OCI-M2 (cell line): ENCODE measurements around the gene TCP11X1.
"Not testable (repeated sequence)": the region's sequence is repeated elsewhere in the genome, so short reads cannot be mapped to it uniquely, and the experiment has no call there.

Experiments
- DNase-seq: peaks from one replicate; lab custom pipeline; 2025; ENCODE audit not compliant: unreplicated experiment; lab: John Stamatoyannopoulos, UW

Gene TCP11X1

DNA sequence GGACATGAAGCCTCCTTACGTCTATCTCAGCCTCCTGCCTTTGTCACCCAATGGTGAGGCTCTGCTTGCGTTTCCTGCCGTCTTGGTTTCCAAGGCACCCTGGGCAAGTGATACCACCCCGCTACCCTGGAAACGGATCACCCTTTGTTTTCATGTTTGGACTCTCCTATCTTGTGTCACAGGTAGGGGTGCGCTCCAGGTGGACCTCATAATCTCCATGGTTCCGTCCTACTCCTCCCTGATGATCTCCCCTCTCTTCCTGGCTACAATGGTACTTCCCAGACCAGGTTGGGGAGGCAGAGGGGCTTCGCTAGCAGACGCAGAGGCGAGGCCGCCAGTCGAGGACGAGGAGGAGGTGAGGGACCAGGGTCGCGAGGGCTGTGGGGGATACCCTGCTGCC is at the start of gene TCP11X1:
Gene TCP11X1 (plus strand): TSS at position 316 of the 400 bp plus-strand sequence.
- DNase-seq = not testable (repeated sequence)

DNA sequence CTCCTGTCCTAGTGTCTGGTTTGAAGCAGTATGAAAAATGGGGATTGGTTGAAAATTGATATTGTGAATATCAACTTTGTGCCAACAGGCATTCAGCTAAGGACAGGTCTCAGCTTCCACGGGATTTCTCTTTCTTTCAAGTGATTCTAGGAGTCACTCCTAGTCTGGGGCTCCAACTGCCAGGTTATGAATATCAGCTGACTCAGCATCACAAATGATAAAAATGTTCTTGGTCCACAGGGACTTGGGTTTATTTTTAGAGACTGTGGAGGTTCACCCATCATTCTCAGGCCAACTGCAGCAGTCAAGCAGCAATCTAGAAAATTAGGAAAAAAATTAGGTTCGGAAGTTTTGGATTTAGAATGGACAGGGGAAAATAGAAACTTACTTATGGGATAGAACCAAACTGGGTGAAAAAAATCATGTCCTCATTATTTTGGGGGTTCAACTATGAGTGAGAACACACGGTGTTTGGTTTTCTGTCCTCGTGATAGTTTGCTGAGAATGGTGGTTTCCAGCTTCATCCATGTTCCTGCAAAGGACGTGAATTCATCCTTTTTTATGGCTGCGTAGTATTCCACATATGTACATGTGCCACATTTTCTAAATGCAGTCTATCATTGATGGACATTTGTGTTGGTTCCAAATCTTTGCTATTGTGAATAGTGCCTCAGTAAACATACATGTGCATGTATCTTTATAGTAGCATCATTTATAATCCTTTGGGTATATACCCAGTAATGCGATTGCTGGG is 29.0 kb upstream of the TCP11X1 start:
- DNase-seq = no peak

DNA sequence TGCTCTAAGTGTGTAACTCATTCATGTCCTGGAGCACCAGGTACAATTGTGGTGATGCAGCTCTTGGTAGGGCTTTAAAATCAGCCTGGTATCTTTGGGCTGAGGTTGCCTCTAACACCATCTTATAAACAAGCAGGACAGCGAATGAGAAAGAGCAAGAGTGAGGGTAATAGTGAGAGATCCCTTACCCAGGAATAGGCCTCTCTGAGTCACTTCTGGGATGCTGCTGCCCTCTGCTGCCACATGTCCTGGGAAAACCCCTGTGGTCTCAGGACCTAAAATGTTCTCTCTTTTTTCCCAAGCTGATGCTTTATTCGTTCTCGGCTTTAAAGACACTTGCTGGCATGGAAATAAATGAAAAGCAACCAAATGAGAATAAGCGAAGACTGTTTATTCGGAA is 7.2 kb upstream of the TCP11X1 start:
- DNase-seq = not testable (repeated sequence)

DNA sequence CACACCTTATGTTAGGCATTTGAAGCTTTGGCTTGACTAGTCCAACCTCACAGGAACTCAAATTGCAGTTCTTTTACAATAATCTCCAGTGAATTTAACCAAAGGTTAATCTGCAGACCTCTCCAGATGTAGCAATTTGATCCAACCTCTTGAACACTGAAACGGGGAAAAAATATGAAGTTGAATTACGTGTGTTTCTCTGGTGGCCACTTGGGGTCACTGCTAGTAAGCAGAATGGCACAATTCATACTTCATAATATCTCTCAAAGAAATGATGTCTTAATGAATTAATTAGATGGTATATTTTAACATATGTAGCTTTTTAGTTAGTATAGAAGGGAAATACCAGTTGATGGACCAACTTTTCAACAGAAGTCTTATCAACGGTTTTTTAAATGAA is 1.4 kb downstream of the TCP11X1 start:
- not testable (repeated sequence) for DNase-seq

DNA sequence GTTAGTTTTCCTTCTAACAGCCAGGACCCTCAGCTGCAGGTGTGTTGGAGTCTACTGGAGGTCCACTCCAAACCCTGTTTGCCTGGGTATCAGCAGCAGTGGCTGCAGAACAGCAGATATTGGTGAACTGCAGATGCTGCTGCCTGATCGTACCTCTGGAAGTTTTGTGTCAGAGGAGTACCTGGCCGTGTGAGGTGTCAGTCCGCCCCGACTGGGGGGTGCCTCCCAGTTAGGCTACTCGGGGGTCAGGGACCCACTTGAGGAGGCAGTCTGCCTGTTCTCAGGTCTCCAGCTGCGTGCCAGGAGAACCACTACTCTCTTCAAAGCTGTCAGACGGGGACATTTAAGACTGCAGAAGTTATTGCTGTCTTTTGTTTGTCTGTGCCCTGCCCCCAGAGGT is 20.6 kb downstream of the TCP11X1 start:
- DNase-seq = not testable (repeated sequence)

DNA sequence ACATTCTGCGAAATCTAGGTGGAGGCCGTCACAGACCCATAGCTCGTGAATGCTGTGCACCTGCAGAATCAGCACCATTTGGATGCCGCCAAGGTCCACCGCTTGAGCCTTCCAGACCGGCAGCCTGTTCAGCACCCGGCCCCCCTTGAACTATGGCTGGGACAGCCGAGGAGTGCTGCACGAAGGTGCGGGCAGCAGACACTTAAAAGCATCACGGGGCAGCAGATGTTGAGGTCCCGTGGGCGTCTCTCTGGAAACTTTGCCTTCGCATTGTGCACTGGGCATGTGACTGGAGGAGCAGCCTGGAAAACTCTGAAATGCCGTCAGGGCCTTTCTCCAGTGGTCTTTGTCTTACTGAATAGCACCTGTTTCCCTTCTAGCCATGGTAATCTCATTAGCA is 25.2 kb downstream of the TCP11X1 start:
- not testable (repeated sequence) for DNase-seq

DNA sequence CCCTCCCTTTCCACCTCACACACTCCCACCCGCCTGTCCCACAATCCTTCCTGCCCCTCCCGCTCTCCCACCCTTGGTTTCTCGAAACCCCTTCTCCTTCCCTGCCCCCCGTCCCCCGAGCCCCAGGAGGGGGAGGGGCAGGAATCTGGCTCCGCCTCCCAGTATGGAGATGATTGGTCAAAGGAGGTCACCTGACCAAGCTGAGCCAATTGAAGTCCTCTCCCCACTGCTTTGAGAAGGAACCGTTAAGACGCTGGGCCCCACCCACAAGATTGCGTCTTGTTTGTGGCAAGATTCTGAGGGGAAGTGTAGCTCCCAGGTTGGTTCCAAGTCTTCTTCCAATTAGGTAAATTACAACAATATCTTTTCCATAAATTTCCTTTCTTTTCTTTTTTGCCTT is 31.8 kb downstream of the TCP11X1 start, which contains the start of gene NXF2:
Gene NXF2 (plus strand): TSS at position 275 of the 400 bp plus-strand sequence. CDS start 59,912 bp downstream, outside the sequence.
- DNase-seq = not testable (repeated sequence)

DNA sequence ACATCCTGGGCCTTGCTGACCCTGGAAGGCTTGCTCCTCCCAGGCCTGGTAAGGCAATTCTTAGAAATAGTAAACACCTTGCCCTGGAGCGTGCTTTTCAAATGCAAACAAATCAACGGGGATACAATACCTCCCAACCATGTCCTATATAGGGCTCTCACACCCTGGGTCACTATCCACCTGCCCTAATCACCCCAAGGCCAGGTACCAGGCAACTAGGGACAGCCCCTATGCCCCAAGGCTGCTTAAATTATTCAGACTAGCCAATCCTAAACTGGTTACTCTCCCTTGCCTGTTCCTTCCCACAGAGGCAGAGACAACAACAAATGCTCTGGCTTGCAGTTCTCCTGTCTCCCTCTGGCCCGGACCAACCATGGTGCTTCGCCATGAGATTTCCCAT is 57.1 kb downstream of the TCP11X1 start:
- DNase-seq = not testable (repeated sequence)
